IPS-NIHi7 (cell line): ENCODE data around the gene PFDN5.

Experiments
- DNase-seq: peaks from one replicate; pipeline ENCODE4 v3.0.0; 2012; ENCODE audit warnings: mixed read lengths; ENCODE audit errors: extremely low spot score

PFDN5 gene

GRCh38 chr12:53295070-53295890, at the start of gene PFDN5:
Gene PFDN5 (plus strand): TSS chr12:53295542. CDS start chr12:53295568, 26 bp downstream.
- DNase-seq = peak; percentile 89

- DNase-seq = peak; percentile 95
These were observed 43.6 kb upstream of the PFDN5 start for GRCh38 chr12:53251477-53252348.

GRCh38 chr12:53252349-53252916, 42.9 kb upstream of the PFDN5 start:
- peak; percentile 24 for DNase-seq

GRCh38 chr12:53253298-53253697, 42.0 kb upstream of the PFDN5 start:
- DNase-seq = no peak

- no peak for DNase-seq
These were observed 40.4 kb upstream of the PFDN5 start for GRCh38 chr12:53254816-53255545.

- DNase-seq = no peak
These were observed 39.3 kb upstream of the PFDN5 start for GRCh38 chr12:53255996-53256395.

- DNase-seq = no peak
These were observed 36.5 kb upstream of the PFDN5 start for GRCh38 chr12:53258541-53259539.

GRCh38 chr12:53259891-53260290, 35.5 kb upstream of the PFDN5 start:
- DNase-seq = no peak

GRCh38 chr12:53265783-53266182, 29.6 kb upstream of the PFDN5 start:
- DNase-seq = no peak

GRCh38 chr12:53267306-53267998, 27.9 kb upstream of the PFDN5 start:
- DNase-seq = no peak

GRCh38 chr12:53267999-53268629, 27.2 kb upstream of the PFDN5 start, which contains the start of gene ESPL1:
Gene ESPL1 (plus strand): TSS chr12:53268299. CDS start chr12:53268767, 468 bp downstream.
- DNase-seq = peak; percentile 93

- no peak for DNase-seq
These were observed 26.4 kb upstream of the PFDN5 start for GRCh38 chr12:53268630-53269562.

- no peak for DNase-seq
These were observed 20.9 kb upstream of the PFDN5 start for GRCh38 chr12:53274445-53274844.

GRCh38 chr12:53276511-53276910, 18.8 kb upstream of the PFDN5 start:
- DNase-seq = no peak

GRCh38 chr12:53277981-53278380, 17.4 kb upstream of the PFDN5 start:
- DNase-seq = no peak

GRCh38 chr12:53279283-53279869, 16.0 kb upstream of the PFDN5 start:
- no peak for DNase-seq

- no peak for DNase-seq
These were observed 15.3 kb upstream of the PFDN5 start for GRCh38 chr12:53279888-53280498.
